GM19455 (cell line): ENCODE data around the gene KLHL4.
"Not testable (repeated sequence)": the region's sequence is repeated elsewhere in the genome, so short reads cannot be mapped to it uniquely, and the experiment has no call there.

ENCODE experiments used
- ATAC-seq: cut with Tn5 transposase; IDR thresholded peaks from one replicate; pipeline ENCODE4 v1.9.1; 2021; ENCODE audit not compliant: unreplicated experiment

Gene KLHL4

DNA sequence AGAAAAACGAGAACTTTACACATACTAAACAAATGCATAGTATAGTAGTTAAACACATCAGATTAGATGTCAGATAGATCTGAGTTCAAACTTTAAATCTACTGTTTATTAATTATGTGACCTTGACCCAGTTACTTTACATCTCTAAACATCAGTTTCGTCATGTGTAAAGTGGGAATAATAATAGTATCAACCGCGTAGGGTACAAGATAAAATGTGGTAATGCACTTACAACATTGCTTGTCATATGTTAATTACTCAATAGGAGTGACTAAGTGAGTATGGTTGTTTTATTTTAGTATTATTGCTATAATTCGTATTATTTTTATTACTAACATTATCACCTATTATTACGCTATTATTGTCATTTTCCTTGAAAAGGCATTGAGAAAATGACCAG, 144.2 kb downstream of the KLHL4 start:
- ATAC-seq: no peak

DNA sequence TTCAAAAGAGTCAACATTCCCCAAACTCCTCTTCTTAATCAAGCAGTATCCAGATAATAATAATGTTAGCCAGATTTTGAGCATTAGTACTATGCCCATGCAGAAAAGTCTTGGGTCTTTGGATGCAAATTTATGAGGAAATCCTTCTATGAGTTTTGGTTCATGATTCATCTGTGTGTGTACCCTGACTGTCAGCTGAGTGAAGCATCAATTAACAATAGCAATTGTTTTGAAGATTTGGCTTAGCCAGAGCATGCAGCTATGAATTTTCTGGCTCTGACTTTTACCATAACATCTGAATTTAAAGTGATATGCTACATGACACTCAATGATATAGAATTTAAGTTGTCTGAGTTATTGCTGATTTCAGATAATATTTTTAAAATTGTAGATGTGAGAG, 145.8 kb downstream of the KLHL4 start:
- ATAC-seq: no peak

DNA sequence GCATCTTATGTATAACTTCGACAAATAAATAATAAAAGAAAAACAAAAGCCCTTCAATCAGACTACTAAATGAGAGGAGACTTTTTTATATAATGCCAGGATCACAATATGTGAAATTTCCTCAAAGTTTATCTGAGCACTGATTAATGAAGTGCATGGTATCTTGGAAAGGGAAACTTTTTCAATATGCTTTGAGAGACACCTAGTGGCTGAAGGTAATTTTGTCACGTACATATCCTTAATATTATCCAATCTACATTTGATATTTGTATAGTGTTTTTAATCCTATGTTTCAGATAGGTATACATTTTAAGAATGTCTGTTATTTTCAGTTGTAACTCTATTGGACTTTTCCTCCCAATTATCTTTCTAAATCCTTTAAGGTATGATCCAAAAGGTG, 146.8 kb downstream of the KLHL4 start:
- ATAC-seq: no peak

DNA sequence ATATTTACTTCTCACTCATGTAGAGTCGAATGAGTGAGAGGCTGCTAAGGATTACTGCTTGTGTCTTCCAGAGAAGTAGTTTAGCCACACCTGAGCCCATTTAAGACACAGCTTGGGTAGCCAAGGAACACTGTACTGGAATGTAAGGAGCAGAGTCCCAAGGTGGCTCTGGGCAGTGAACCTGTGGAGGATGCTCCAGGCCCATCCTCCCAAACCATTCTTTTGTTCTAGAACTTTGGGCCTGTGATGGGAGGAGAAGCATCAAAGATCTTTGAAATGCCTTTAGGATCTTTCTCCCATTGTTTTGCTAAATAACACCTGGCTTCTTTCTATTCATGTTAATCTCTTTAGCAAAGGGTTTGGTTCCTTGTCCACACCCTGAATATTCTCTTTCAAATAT, 162.2 kb downstream of the KLHL4 start:
- no peak for ATAC-seq

DNA sequence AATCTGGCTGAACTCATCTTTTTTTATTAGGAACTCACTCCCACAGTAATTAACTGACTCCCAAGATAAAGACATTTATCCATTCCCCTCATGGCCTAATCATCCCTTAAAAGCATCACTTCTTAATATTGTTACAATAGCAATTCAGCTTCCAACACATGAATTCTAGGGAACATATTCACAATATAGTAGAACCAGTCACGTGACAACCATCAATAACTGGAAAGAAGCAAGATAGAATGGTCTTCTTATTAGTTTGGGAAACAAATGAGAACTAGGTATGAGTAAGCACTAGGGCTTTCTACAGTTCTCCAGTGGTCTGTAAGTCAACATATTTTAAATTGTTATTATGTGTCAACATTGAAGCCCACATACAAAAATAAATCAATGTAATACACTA, 170.1 kb downstream of the KLHL4 start:
- ATAC-seq: no peak

DNA sequence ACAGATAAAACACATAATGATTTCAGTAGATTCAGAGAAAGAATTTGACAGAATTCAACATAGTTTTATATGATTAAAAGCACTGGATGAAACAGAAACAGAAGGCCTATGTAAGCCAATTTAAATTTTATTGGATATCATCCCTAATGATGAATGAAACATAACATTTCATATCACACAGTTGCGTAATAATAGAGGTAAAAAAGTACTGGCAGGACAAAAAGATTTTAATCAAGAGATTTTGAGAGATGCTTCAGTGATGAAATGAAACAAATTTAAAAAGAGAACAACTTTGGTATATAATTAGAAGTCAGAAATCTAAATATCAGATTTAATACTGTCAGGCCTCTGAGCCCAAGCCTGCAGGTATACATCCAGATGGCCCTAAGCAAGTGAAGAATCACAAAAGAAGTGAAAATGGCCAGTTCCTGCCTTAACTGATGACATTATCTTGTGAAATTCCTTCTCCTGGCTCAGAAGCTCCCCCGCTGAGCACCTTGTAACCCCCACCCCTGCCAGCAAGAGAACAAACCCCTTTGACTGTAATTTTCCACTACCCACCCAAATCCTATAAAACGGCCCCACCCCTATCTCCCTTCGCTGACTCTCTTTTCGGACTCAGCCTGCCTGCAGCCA, 170.6 kb downstream of the KLHL4 start:
- not testable (repeated sequence) for ATAC-seq

DNA sequence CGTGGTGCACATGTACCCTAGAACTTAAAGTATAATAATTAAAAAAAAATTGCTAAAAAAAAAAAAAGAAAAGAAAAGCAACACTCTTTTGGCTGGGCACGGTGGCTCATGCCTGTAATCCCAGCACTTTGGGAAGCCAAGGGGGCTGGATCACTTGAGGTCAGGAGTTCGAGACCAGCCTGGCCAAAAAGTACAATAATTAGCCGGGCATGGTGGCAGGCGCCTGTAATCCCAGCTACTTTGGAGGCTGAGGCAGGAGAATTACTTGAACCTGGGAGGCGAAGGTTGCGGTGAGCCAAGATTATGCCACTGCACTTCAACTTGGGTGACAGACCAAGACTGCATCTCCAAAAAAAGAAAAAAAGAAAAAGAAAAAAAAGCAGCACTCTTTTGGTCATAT, 171.6 kb downstream of the KLHL4 start:
- not testable (repeated sequence) for ATAC-seq

DNA sequence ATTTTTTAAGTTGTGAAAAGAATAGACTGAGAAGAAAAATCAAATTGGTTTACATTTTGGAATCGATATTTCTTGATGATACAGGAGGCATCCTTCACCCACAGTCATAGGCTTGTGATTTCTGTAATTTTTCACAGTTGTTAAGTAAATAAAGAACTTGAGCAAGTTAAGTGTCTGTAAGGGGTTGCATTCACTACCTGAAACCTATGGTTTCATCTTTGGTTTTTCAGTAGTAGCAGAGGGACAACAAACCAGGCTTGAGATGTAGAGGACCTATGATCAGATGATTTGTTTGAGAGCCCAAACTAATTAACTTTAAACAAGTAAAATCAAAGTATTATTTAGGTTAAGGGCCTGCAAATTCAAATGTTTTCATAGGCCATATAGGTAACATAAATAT, 175.6 kb downstream of the KLHL4 start:
- ATAC-seq: no peak

DNA sequence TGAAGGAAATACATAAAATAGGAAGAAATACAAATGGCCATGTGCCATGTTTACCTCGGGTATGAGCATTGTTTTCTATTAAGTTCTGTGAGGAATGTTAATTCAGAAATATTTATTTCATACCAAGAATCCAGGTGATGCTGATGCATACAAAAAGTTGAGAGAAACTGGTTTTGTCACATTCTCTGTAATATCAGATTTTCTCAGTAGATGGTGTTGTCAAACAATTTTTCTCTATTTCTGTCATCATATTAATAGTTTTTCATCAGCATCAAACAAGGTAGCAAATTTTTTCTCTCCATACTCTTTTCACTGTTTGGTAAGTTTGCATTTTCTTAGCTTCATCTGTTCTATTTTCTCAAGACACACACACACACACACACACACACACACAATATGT, 179.8 kb downstream of the KLHL4 start:
- ATAC-seq: no peak

DNA sequence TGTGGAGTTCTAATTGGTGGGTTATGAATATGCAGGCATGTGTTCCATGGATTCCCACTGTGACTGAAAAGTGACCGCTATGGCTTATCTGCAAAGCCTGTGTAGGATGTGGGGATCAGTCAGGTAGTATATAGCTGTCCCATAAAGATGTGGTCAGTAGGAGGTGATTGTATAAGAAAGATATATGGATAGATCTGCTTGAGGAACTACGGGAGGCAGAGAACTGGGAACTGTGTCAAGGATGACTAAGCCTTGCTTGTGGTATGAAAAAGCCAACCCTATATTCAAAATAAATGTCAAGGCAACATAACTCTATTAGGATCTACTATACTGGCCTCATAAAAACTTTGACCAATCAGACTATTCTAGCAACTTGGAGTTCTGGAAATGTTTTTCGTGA, 185.2 kb downstream of the KLHL4 start:
- no peak for ATAC-seq

DNA sequence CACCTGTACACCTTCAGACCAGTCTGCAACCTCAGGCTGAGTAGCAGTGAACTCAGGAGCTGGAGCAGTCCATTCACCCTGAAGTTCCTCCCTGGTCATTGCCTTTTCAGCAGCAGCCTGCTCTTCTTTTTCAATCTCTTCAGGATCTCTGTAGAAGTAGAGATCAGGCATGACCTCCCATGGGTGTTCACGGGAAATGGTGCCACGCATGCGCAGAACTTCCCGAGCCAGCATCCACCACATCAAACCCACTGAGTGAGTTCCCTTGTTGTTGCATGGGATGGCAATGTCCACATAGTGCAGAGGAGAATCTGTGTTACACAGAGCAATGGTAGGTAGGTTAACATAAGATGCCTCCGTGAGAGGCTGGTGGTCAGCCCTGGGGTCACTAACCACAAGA, 185.9 kb downstream of the KLHL4 start:
- ATAC-seq: not testable (repeated sequence)

DNA sequence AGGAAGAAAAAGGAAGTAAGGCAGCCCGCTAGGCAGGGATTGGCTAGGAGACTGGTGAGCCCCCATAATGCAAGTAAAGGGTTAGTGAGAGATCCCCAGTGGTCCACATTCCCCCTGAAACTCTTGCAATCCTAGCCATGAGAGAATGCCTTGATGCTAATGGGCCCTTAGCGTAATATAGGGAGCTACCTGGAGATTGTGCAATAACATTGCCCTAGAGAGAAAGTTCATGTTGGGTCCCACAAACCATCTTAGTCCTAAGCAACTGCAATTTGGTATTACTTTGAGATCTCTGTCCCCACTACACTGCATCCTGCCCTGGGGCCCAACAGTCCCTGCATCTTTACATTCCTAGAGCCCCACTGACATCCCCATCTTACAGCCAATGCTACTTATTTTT, 188.5 kb downstream of the KLHL4 start:
- ATAC-seq: no peak

DNA sequence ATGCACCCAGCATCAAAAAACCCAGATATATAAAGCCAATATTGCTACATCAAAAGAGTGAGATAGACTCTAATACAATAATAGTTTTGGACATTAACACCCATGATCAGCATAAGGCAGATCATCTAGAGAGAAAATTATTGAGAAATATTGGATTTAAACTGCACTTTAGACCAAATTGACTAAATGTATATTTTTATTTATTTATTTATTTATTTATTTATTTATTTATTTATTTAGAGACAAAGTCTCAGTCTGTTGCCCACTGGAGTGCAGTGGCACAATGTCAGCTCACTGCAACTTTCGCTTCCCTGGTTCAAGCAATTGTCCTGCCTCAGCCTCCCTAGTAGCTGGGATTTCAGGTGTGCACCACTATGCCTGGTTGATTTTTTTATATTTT, 193.0 kb downstream of the KLHL4 start:
- ATAC-seq: no peak
